ENCODE measurements around the gene SIRT3. TPM values are rescaled to one million over a fixed set of nuclear protein-coding genes. Genes with fewer than 3 reads are reported as not detected.

SIRT3 gene
- total and polyA plus RNA-seq, 2 experiments from 2014 or later, result 14.9 to 15.5 TPM

DNA sequence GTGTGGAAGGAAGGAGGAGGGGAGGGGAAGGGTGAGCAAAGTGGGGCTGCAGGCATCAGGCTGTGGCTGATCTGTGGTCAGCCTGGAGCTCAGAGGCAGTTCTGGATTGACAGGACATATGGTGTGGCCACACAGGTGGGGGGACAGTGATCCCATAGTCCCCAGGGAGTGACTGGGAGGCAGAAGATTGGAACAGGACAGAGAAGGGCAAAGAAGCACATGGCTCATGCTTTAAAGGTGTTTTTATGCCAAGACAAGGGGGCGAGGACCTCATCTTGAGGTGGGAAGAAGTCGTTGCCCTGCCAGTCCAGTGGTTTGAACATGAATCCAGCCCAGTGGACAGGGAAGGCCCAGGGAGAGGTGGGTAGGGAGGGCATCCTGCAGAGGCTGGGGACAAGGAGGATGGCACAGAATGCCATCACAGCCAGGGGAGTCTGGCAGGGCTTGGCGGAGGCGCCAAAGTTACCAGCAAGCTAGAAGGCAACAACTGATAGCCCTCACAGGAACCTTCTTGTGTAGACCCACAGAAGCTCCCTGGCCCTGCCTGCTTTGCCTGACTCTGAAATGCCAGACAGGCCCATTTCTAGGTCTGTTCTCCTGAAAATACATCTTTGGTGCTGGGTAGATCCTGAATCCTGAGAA is 32.1 kb downstream of the SIRT3 start:
- Histone ChIP-seq H3K79me2 (ENCODE audit: insufficient read depth) (peaks cover 62% of the 10 kb centered on the region), H3K9me2 (ENCODE audit: insufficient read depth) (no peaks in the 10 kb centered on the region), H4K20me1 (ENCODE audit: insufficient read depth) (no peaks in the 10 kb centered on the region), H3K4me1 (ENCODE audit: insufficient read depth) (peaks cover 14% of the 10 kb centered on the region), H3K27ac (no peak overlapping the region), H2AFZ (no peak overlapping the region), H3K27me3 (replicated peaks; ENCODE audit: insufficient read depth) (no peaks in the 10 kb centered on the region), H3K4me2 (ENCODE audit: unreplicated experiment) (no peak overlapping the region), H3K4me3 (no peak overlapping the region), H3K9me3 (ENCODE audit: low read depth) (no peaks in the 10 kb centered on the region), H3K36me3 (ENCODE audit: low read depth) (peaks cover 13% of the 10 kb centered on the region; the same call in 1 of the 2 replicates), H3K9ac (peak overlapping the region; percentile 6; the same call in 1 of the 2 replicates), H3F3A (ENCODE audit: insufficient read depth) (peaks cover 28% of the 10 kb centered on the region)
- TF ChIP-seq EZH2 (IDR thresholded peaks at IDR 0.05; ENCODE audit: insufficient read depth, poor library complexity, severe bottlenecking) (no peak), EZH2phosphoT487 (IDR thresholded peaks at IDR 0.05; ENCODE audit: insufficient read depth, low read depth) (no peak)
- DNase-seq, result no peak
- 76 to 83% methylated on average over 4 of the region's 4 CpGs for WGBS, 2 experiments (ENCODE audit: low coverage in 1 of 2, low lambda C conversion rate in 2 of 2, missing lambda C conversion rate in 2 of 2)
- in situ Hi-C loops (cut with MboI), result no loop called here

GRCh38 chr11:203056-203944 is 32.8 kb downstream of the SIRT3 start:
- no peak for TF ChIP-seq EZH2 (IDR thresholded peaks at IDR 0.05; ENCODE audit: insufficient read depth, poor library complexity, severe bottlenecking)
- Histone ChIP-seq H3K4me3 (no peak overlapping the region), H3K9me2 (ENCODE audit: insufficient read depth) (no peaks in the 10 kb centered on the region), H3K4me2 (ENCODE audit: unreplicated experiment) (no peak overlapping the region), H2AFZ (no peak overlapping the region), H3K9ac (peak overlapping the region; percentile 34; the same call in 1 of the 2 replicates), H3K4me1 (ENCODE audit: insufficient read depth) (peaks cover 14% of the 10 kb centered on the region), H3K36me3 (ENCODE audit: low read depth) (peaks cover 13% of the 10 kb centered on the region; the same call in 1 of the 2 replicates), H3K9me3 (ENCODE audit: low read depth) (no peaks in the 10 kb centered on the region), H3F3A (ENCODE audit: insufficient read depth) (peaks cover 28% of the 10 kb centered on the region), H4K20me1 (ENCODE audit: insufficient read depth) (no peaks in the 10 kb centered on the region), H3K27me3 (replicated peaks; ENCODE audit: insufficient read depth) (no peaks in the 10 kb centered on the region), H3K27ac (no peak overlapping the region), H3K79me2 (ENCODE audit: insufficient read depth) (peaks cover 58% of the 10 kb centered on the region)
- 83 to 87% methylated on average over 7 of the region's 7 CpGs for WGBS, 2 experiments (ENCODE audit: low coverage in 1 of 2, low lambda C conversion rate in 2 of 2, missing lambda C conversion rate in 2 of 2)
- DNase-seq, result no peak
- in situ Hi-C loops (cut with MboI), result no loop called here

DNA sequence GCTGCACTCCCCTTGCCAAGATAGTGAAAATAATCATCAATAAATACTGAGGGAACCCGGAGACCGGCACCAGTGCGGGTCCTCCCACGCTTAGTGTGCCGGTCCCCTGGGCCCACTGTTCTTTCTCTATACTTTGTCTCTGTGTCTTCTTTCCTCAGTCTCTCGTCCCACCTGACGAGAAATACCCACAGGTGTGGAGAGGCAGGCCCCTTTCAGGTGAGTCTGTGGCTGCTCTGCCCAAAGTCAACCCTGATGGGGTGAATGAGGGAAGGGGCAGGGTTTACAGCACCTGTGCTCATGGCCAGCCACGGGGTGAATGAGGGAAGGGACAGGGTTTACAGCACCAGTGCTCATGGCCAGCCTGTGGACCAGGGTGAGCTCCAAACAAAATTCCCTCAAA is 33.7 kb downstream of the SIRT3 start:
- peaks cover 13% of the 10 kb centered on the region; the same call in 1 of the 2 replicates for H3K36me3 ChIP-seq (ENCODE audit: low read depth)
- no peak overlapping the region for H3K27ac ChIP-seq
- H3K9ac ChIP-seq, result peak overlapping the region; percentile 34; the same call in 1 of the 2 replicates

DNA sequence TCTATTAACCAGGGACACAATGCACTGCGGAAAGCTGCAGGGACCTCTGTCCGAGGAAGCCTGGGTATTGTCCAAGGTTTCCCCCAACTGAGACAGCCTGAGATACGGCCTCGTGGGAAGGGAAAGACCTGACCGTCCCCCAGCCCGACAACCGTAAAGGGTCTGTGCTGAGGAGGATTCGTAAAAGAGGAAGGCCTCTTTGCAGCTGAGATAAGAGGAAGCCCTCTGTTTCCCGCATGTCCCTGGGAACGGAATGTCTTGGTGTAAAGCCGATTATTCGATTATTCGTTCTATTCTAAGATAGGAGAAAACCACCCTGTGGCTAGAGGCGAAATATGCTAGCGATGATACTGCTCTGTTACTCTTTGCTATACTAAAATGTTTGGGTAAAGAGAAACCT is 34.2 kb downstream of the SIRT3 start:
- Histone ChIP-seq H3K27ac (no peak overlapping the region), H3K9ac (no peak overlapping the region), H3K79me2 (ENCODE audit: insufficient read depth) (peaks cover 53% of the 10 kb centered on the region), H3K4me2 (ENCODE audit: unreplicated experiment) (no peak overlapping the region), H3F3A (ENCODE audit: insufficient read depth) (peaks cover 24% of the 10 kb centered on the region; the same call in 1 of the 2 replicates), H3K9me3 (ENCODE audit: low read depth) (no peaks in the 10 kb centered on the region), H3K27me3 (replicated peaks; ENCODE audit: insufficient read depth) (no peaks in the 10 kb centered on the region), H3K4me1 (ENCODE audit: insufficient read depth) (peaks cover 14% of the 10 kb centered on the region), H3K36me3 (ENCODE audit: low read depth) (peaks cover 13% of the 10 kb centered on the region; the same call in 1 of the 2 replicates), H2AFZ (no peak overlapping the region), H4K20me1 (ENCODE audit: insufficient read depth) (no peaks in the 10 kb centered on the region), H3K4me3 (no peak overlapping the region), H3K9me2 (ENCODE audit: insufficient read depth) (no peaks in the 10 kb centered on the region)
- in situ Hi-C loops (cut with MboI), result no loop called here
- TF ChIP-seq EZH2phosphoT487 (IDR thresholded peaks at IDR 0.05; ENCODE audit: insufficient read depth, low read depth) (no peak), EZH2 (IDR thresholded peaks at IDR 0.05; ENCODE audit: insufficient read depth, poor library complexity, severe bottlenecking) (no peak)
- 75 to 79% methylated on average over 15 of the region's 15 CpGs for WGBS, 2 experiments (ENCODE audit: low coverage in 1 of 2, low lambda C conversion rate in 2 of 2, missing lambda C conversion rate in 2 of 2)
- no peak for DNase-seq

More for the DNA sequence above, 33.7 kb downstream of the SIRT3 start:
- no peak for TF ChIP-seq EZH2phosphoT487 (IDR thresholded peaks at IDR 0.05; ENCODE audit: insufficient read depth, low read depth)
- no peak for TF ChIP-seq EZH2 (IDR thresholded peaks at IDR 0.05; ENCODE audit: insufficient read depth, poor library complexity, severe bottlenecking)
- H2AFZ ChIP-seq, result no peak overlapping the region
- no peaks in the 10 kb centered on the region for H3K27me3 ChIP-seq (replicated peaks; ENCODE audit: insufficient read depth)
- H3K79me2 ChIP-seq (ENCODE audit: insufficient read depth), result peaks cover 55% of the 10 kb centered on the region
- H3K4me2 ChIP-seq (ENCODE audit: unreplicated experiment), result no peak overlapping the region
- H4K20me1 ChIP-seq (ENCODE audit: insufficient read depth), result no peaks in the 10 kb centered on the region
- no peak for DNase-seq
- H3K9me3 ChIP-seq (ENCODE audit: low read depth), result no peaks in the 10 kb centered on the region
- in situ Hi-C loops (cut with MboI), result no loop called here
- peaks cover 24% of the 10 kb centered on the region; the same call in 1 of the 2 replicates for H3F3A ChIP-seq (ENCODE audit: insufficient read depth)
- no peak overlapping the region for H3K4me3 ChIP-seq
- no peaks in the 10 kb centered on the region for H3K9me2 ChIP-seq (ENCODE audit: insufficient read depth)
- 74 to 80% methylated on average over 8 of the region's 8 CpGs for WGBS, 2 experiments (ENCODE audit: low coverage in 1 of 2, low lambda C conversion rate in 2 of 2, missing lambda C conversion rate in 2 of 2)
- peaks cover 14% of the 10 kb centered on the region for H3K4me1 ChIP-seq (ENCODE audit: insufficient read depth)

Data from GM23248 (cell line).